ENCODE results near the gene CEP135. TPM values are rescaled to one million over a fixed set of nuclear protein-coding genes. Genes with fewer than 3 reads are reported as not detected.

The CEP135 gene
- total and polyA plus RNA-seq, 2 donors (not counting 3 experiments of a cell fraction or from before 2014, with no cell fraction given): 2.8 to 15.3 TPM

GRCh38 chr4:55993994-55994663, 45.4 kb downstream of the CEP135 start:
- FAIRE-seq: no peak
- no peaks in the 10 kb centered on the region for H3K9me1 ChIP-seq (replicated peaks; ENCODE audit: control insufficient read depth, extremely low read depth, insufficient read depth, low read length)
- no peak overlapping the region for H3K27ac ChIP-seq (ENCODE audit: insufficient read depth, low read depth, low read length)
- intact Hi-C loops (cut with micrococcal nuclease) (no loop called here), dilution Hi-C loops (cut with MboI; ENCODE audit: extremely low pct_ligation_motif_present, low sequenced_read_pairs) (no loop called here)
- DNase-seq (ENCODE audit: low read depth, low spot score): no peak
- no peaks in the 10 kb centered on the region for H3K9me3 ChIP-seq (replicated peaks; ENCODE audit: control insufficient read depth, insufficient read depth, low read length)
- H3K4me2 ChIP-seq (ENCODE audit: insufficient read depth, low read length): no peak overlapping the region
- no TSS peak for BruUV-seq (replicated peaks)
- no peak overlapping the region for H2AFZ ChIP-seq (ENCODE audit: low read depth, low read length)
- H3K9ac ChIP-seq (replicated peaks; ENCODE audit: extremely low read depth, insufficient read depth, low read length): no peak overlapping the region
- no peaks in the 10 kb centered on the region for H3K27me3 ChIP-seq (ENCODE audit: control insufficient read depth in 2 of 2, insufficient read depth in 2 of 2, low read length in 2 of 2)
- no peaks in the 10 kb centered on the region for H4K20me1 ChIP-seq (replicated peaks; ENCODE audit: control insufficient read depth, extremely low read depth, insufficient read depth, low read length)
- H3K4me1 ChIP-seq (ENCODE audit: control insufficient read depth, extremely low read depth, insufficient read depth, low read length): no peaks in the 10 kb centered on the region
- POLR2A ChIA-PET: no interaction called here
- no peak for TF ChIP-seq GATA2 (IDR thresholded peaks at IDR 0.05; ENCODE audit: insufficient read depth, insufficient read length, low read depth, low read length)
- TF ChIP-seq JUN (IDR thresholded peaks at IDR 0.05; ENCODE audit: borderline replicate concordance, insufficient read depth, insufficient read length, low read depth): no peak
- TF ChIP-seq CTCF (IDR thresholded peaks at IDR 0.05; ENCODE audit: extremely low read depth in 1 of 2, insufficient read depth in 1 of 2, low read depth in 1 of 2, low read length in 2 of 2): no peak
- no peak for TF ChIP-seq POLR2A (IDR thresholded peaks at IDR 0.05; ENCODE audit: low read depth, low read length)
- no peak for TF ChIP-seq MYC (IDR thresholded peaks at IDR 0.05; ENCODE audit: low read depth, low read length)
- no peak for TF ChIP-seq POLR2AphosphoS5 (IDR thresholded peaks at IDR 0.05; ENCODE audit: insufficient read depth, low read depth, low read length)
- no peak for TF ChIP-seq MAX (IDR thresholded peaks at IDR 0.05; ENCODE audit: insufficient read depth, insufficient read length)
- TF ChIP-seq EZH2 (IDR thresholded peaks at IDR 0.05; ENCODE audit: borderline replicate concordance, low read depth, low read length, severe bottlenecking): no peak
- TF ChIP-seq FOS (IDR thresholded peaks at IDR 0.05; ENCODE audit: borderline replicate concordance, insufficient read depth, low read length): no peak
- H3K4me3 ChIP-seq (replicated peaks in 1 of 3; ENCODE audit: insufficient read depth in 1 of 3, low read depth in 1 of 3, low read length in 3 of 3): no peak overlapping the region
- H3K79me2 ChIP-seq (ENCODE audit: control insufficient read depth, insufficient read depth, low read length): no peaks in the 10 kb centered on the region
- no peaks in the 10 kb centered on the region for H3K36me3 ChIP-seq (ENCODE audit: control insufficient read depth in 2 of 2, extremely low read depth in 1 of 2, insufficient read depth in 2 of 2, low read length in 2 of 2)
- CTCF ChIA-PET: no interaction called here
